Upper lobe of left lung (tissue), 4 donors: ENCODE results near the gene CTSH.

ENCODE experiments used
- CTCF ChIP-seq, 6 experiments: fragments of 450-650 bp in 4 of 6; fragments of 200-600 bp in 2 of 6; sonication (generic) in 2 of 6; IDR thresholded peaks; one replicate each; pipeline ENCODE4 v1.5.1; 2016 to 2019; ENCODE audit warnings: antibody characterized with exemption in 6 of 6
- EP300 ChIP-seq, 4 donors: sonication (generic); formaldehyde crosslinking; IDR thresholded peaks; one replicate each; pipeline ENCODE4 v1.5.1; 2017; ENCODE audit warnings: antibody characterized with exemption in 4 of 4, control low read depth in 2 of 4
- POLR2A ChIP-seq, 4 donors: fragments of 450-650 bp; IDR thresholded peaks; one replicate each; pipeline ENCODE4 v1.5.1; 2016 to 2017; ENCODE audit warnings: antibody characterized with exemption in 4 of 4, mild to moderate bottlenecking in 2 of 4
- POLR2AphosphoS5 ChIP-seq, 2 donors: sonication (generic); formaldehyde crosslinking; IDR thresholded peaks; one replicate each; pipeline ENCODE4 v1.5.1; 2017; ENCODE audit warnings: antibody characterized with exemption in 2 of 2

GRCh38 chr15:78956937-78957336, 12.1 kb upstream of the CTSH start:
- TF ChIP-seq POLR2A (IDR thresholded peaks at IDR 0.05) = no peak
- TF ChIP-seq CTCF (IDR thresholded peaks at IDR 0.05) = no peak
- TF ChIP-seq POLR2AphosphoS5 (IDR thresholded peaks at IDR 0.05) = no peak
- TF ChIP-seq EP300 (IDR thresholded peaks at IDR 0.05) = no peak
